HL-60/S4 treated with retinoic acid at 250 ng/mL for 4 days and 3 days (cell line): Measurements from ENCODE around the gene P2RX6.

Experiments used
- in situ Hi-C: fragments of 300-500 bp; cut with MboI; formaldehyde crosslinking; loops from 2 replicates; pipeline ENCODE4 v1.7.0; 2022; ENCODE audit warnings: low sequenced_read_pairs

P2RX6 gene

DNA sequence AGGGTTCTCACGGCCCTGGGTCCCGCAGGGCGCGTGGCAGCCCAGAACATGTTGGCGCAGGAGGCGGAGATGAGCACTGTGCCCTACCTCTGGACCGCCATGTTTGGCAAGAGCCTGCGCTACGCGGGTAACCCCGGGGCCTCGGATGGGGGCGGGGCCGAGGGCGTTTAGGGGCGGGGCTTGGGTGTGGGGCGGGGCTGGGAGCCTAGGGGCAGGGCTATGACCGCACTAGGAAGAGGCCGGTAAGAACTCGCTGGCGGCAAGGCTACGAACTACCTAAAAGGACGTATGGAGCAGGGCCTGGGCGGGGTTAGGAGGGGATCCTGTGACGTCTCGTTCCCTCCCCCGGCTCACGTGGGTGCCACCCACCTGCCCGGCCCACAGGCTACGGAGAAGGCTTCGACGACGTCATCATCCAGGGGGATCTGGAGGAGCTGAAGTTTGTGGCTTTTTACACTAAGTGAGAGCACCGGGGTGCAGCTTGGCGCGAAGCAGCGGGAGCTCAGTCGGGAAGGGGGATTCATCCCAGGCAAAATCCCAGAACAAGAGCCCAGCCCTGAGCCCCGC lies 35.6 kb upstream of the P2RX6 start:
- in situ Hi-C loops = loop anchor here (25.0 kb wide), 1 partner anchor 658 kb away; the partner anchor contains the start of genes CCDC116, SDF2L1 and YDJC

DNA sequence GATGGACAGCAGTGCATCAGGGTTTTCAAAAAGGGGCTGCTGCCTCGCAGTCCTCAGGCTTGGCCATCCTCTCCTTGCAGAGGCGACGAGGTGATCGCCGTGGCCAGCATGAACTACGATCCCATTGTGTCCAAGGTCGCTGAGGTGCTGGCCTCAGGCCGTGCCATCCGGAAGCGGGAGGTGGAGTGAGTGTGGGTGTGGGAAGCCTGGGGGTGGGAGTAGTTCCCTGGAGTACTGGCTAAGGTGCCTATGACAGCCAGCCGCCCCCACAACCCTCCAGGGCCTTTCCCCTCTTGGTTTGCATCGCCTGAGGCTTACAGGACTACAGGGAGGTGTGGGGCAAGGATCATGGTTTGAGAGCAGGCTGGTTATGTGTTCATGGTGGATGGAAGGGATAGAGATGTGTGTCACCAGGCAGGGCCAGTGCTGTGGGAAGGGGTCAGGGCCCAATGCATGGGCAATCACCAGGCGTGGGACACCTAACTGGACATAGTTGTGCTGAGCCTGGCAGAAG lies 35.0 kb upstream of the P2RX6 start:
- in situ Hi-C loops = loop anchor here (25.0 kb wide), 1 partner anchor 657 kb away; the partner anchor contains the start of genes CCDC116, SDF2L1 and YDJC

GRCh38 chr22:20980523-20980922 lies 34.4 kb upstream of the P2RX6 start:
- in situ Hi-C loops = loop anchor here (25.0 kb wide), 1 partner anchor 657 kb away; the partner anchor contains the start of genes CCDC116, SDF2L1 and YDJC

- in situ Hi-C loops = loop anchor here (25.0 kb wide), 1 partner anchor 656 kb away; the partner anchor contains the start of genes CCDC116, SDF2L1 and YDJC
Measured at GRCh38 chr22:20980938-20981722, 33.8 kb upstream of the P2RX6 start.

GRCh38 chr22:20981787-20982562 lies 33.0 kb upstream of the P2RX6 start, which contains the start of gene LZTR1:
LZTR1 (plus strand) TSS chr22:20982297; CDS start chr22:20982372, 75 bp downstream.
- in situ Hi-C loops = loop anchor here (25.0 kb wide), 1 partner anchor 655 kb away; the partner anchor contains the start of genes CCDC116, SDF2L1 and YDJC

- in situ Hi-C loops = loop anchor here (25.0 kb wide), 1 partner anchor 655 kb away; the partner anchor contains the start of genes CCDC116, SDF2L1 and YDJC
Measured at GRCh38 chr22:20982563-20982882, 32.4 kb upstream of the P2RX6 start.

DNA sequence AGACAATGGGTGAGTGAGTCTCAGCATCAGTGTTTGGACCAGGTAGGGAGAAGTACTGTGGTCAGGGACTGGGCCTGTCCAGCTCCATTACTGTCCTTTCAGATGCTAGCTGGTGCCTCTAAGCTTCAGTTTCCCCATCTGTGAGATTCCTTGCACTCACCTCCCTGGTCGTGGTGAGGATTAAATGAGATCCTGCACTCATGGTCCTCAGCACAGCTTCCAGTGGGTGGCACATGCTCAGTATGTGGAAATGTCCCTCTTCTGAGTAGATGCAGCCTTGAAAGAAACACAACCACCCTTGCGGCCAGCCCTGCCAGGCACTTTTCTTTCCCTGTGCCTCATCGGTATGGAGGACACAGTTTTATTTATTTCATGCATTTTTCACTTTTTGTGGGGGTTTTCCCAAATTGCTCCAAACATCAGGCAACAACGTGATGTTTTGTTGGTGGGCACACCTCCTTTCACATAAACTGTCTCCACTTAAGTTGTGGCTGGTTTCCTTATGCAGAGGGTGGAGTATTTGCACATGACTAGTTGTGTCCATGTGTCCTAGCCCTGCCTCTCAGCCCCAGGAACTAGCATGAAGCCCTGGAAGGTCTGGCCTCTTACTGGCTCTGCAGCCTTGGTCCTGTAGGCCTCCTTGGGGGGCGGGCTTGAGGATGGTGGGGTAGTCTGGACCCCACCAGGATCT lies 31.7 kb upstream of the P2RX6 start:
- in situ Hi-C loops = loop anchor here (25.0 kb wide), 1 partner anchor 654 kb away; the partner anchor contains the start of genes CCDC116, SDF2L1 and YDJC

DNA sequence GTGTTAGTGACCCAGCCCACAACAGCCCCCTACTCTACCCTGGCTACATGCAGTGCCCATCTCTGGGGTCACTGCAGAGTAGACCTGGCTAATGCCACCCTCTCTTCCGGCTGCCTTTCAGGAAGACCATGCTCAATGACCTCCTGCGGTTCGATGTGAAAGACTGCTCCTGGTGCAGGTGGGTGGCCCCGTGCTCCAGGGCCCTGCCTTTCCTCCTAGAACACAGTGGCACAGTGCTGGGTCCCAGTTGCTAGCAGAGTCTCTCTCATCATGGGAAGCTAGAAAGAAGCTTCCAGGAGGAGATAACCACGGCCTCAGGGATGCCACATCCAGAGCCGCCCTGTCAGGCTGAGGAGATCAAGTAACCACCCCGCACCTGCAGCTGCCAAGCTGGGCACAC lies 29.2 kb upstream of the P2RX6 start:
- in situ Hi-C loops = loop anchor here (25.0 kb wide), 1 partner anchor 652 kb away; the partner anchor contains the start of genes CCDC116, SDF2L1 and YDJC

GRCh38 chr22:20986365-20986764 lies 28.6 kb upstream of the P2RX6 start:
- in situ Hi-C loops = loop anchor here (25.0 kb wide), 1 partner anchor 651 kb away; the partner anchor contains the start of genes CCDC116, SDF2L1 and YDJC

- in situ Hi-C loops = loop anchor here (25.0 kb wide), 1 partner anchor 650 kb away; the partner anchor contains the start of genes CCDC116, SDF2L1 and YDJC
Measured at GRCh38 chr22:20987375-20987774, 27.6 kb upstream of the P2RX6 start.

DNA sequence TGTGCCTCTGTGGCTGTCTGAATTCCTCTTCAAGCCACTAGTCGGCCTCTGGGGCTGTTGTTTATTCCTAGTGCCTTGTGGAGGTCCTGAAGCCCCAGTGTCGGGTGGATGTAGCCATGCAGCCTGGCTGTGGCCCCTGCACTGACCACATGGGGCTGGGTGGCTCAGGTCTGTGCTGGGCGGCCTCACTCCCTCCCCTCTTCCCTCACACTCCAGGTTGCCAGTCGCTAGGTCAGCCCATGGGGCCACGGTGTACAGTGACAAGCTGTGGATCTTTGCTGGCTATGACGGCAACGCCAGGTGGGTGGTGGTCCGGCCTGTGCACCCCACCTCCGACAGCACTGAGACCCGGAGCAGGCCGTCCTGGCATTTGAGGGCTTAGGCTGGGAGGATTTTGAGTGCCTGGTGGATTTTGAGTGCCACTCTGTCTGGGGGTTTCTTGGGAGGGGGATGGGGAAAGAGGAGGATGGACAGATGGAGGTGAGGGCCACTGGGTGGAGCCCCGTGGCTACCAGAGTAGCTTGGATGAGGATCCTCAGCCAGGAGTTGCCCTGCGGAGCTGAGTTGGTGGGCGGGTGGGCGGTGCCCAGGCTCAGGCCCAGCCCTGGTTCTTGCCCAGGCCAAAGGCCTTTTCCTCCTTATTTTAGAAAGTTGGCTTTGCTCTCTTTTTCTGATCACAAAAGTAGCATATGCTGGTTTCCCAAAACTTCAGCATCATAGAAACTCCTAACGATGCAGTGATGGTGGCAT lies 26.2 kb upstream of the P2RX6 start:
- in situ Hi-C loops = loop anchor here (25.0 kb wide), 1 partner anchor 649 kb away; the partner anchor contains the start of genes CCDC116, SDF2L1 and YDJC

- in situ Hi-C loops = loop anchor here (25.0 kb wide), 1 partner anchor 648 kb away; the partner anchor contains the start of genes CCDC116, SDF2L1 and YDJC
Measured at GRCh38 chr22:20989323-20990138, 25.4 kb upstream of the P2RX6 start.

DNA sequence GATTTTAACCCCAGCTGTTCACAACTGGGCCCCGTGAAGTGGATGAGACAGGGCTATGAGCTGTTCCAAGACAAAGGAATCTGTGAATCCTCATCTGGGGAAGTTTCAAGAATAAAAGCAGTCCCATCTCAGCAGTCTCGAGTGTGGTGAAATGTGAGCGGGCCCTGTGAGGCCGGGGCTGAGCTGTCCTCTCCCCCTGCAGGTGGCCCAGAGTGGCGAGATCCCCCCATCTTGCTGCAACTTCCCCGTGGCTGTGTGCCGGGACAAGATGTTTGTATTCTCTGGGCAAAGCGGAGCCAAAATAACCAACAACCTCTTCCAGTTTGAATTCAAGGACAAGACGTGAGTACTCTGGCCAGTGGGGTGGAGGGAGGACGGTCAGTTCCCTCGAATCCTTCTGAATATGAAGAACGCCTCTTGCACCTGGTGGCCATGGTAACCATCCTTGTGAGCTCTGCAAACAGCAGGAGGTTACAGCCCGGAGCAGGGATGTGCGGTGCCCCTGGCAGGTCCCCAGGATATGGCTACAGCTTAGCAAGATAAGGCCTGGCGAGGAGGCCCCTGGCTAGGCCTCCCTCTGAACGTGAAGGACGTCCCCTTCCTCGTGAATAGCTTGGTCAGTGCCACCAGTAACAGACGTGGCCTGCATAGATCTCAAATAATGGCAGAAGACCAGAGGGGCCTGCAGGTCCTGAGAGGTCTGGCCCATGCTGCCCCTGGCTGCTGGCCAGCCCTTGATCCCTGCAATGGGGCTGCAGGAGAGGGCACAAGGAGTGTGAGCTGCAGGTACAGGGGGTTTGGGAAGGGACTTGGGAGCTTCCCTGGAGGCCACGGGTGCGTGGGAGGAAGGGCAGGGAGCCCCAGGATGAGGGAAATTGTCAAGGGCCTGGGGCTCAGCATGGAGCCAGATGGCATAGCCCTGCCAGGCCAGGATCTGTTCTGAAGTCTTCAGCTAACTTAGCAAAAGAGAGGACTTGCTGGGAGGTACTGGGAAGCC lies 24.5 kb upstream of the P2RX6 start:
- in situ Hi-C loops = loop anchor here (25.0 kb wide), 1 partner anchor 647 kb away; the partner anchor contains the start of genes CCDC116, SDF2L1 and YDJC

GRCh38 chr22:20991252-20992055 lies 23.5 kb upstream of the P2RX6 start:
- in situ Hi-C loops = loop anchor here (25.0 kb wide), 1 partner anchor 646 kb away; the partner anchor contains the start of genes CCDC116, SDF2L1 and YDJC

DNA sequence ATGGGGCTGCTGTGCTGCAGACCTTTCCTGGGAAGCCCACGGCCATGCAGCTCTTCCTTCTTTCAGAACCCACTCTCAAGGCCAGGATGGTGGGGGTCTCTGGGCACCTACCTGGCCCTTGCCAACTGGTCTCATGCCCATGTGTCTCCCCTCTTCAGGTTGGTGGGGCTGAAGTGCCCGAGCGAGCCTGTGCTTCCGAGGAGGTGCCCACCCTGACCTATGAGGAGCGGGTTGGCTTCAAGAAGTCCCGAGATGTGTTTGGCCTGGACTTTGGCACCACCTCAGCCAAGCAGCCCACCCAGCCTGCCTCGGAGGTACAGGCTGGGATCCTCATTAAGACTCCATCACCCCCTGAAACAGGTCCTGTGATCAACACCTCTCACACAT lies 22.9 kb upstream of the P2RX6 start:
- in situ Hi-C loops = loop anchor here (25.0 kb wide), 1 partner anchor 645 kb away; the partner anchor contains the start of genes CCDC116, SDF2L1 and YDJC
